NCI-H524 treated with DMSO at 0.1 percent for 48 hours (cell line): ENCODE data around the gene KRTAP17-1.

Experiments
- DNase-seq: peaks from one replicate; lab custom pipeline; 2025; lab: John Stamatoyannopoulos, UW

The KRTAP17-1 gene

DNA sequence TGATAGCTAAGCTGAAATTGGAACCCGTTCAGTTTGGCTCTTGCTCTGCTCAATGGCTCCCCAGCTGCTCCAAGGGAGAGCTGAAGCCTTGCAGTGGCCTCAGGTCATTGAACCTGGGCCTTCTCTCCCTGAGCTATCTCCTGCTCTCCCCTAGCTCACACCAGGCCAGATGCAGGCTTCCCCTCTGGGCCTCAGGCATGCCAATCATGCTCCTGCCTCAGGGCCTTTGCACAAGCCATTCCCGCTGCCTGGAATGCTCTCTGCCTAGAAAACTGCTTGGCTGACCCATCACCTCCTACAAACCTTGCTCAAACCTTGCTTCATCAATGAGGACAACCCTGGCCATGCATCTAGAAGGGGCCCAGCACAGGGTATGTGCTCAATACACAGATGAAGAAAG lies 16.7 kb upstream of the KRTAP17-1 start:
- no peak for DNase-seq

GRCh38 chr17:41331606-41332005 lies 16.1 kb upstream of the KRTAP17-1 start:
- no peak for DNase-seq

GRCh38 chr17:41329279-41329948 lies 13.9 kb upstream of the KRTAP17-1 start:
- DNase-seq = no peak

GRCh38 chr17:41328207-41328606 lies 12.7 kb upstream of the KRTAP17-1 start:
- DNase-seq = no peak

DNA sequence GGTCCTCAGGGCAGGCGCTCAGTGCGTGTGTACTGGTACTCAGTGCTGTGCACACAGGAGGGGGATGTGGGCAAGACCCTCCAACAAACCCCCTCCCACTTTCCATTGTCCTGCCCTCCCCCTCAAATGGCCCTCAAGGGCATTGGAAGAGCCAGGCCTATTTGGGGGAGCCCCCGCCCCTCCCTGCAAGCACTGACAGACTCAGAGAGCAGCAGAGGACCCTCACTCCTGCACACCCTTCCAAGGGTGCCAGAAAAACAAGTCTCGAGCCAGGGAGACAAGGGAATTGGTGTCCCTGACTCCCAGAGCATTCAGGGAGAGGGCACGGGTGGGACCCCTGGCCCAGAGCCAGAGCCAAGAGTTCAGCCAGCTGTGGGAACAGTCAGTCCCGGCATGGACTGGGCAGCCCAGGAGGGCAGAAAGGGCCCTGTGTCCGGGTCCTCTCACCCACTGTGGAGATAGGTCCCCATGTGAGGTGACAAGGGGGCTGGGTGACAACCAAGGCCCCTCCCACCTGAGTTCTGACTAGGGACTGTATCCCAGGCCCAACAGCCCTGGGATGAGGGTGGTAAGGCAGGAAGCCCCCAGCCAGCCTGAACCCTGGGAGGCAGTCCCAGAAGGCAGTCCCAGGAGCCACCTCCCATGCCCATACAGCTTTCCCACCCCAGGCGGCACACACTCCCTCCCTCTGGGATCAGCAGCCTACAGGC lies 12.1 kb upstream of the KRTAP17-1 start:
- no peak for DNase-seq

- DNase-seq = no peak
Measured at GRCh38 chr17:41326173-41327145, 10.9 kb upstream of the KRTAP17-1 start.

DNA sequence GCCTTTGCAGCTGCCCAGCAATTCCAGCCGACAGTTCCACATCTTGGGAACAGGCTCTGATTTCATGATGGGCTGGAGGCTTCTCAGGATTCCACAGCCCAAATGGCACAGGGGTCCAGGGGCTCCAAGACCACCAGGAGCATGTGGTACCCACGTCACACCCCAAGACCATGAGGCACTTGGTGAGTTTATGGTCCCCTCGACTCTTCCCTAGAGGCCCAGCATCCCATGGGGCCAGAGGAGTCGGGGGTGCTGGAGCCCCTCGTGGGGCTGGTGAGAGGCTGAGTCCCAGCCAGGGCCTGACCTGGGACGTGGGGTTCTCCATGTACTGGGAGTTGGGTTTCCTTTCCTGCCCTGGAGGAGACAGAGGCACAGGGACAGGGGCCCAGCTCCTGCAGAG lies 10.1 kb upstream of the KRTAP17-1 start:
- no peak for DNase-seq

GRCh38 chr17:41325126-41325525 lies 9.6 kb upstream of the KRTAP17-1 start:
- no peak for DNase-seq

GRCh38 chr17:41324180-41325075 lies 8.9 kb upstream of the KRTAP17-1 start:
- DNase-seq = no peak

GRCh38 chr17:41322903-41323895 lies 7.7 kb upstream of the KRTAP17-1 start:
- no peak for DNase-seq

DNA sequence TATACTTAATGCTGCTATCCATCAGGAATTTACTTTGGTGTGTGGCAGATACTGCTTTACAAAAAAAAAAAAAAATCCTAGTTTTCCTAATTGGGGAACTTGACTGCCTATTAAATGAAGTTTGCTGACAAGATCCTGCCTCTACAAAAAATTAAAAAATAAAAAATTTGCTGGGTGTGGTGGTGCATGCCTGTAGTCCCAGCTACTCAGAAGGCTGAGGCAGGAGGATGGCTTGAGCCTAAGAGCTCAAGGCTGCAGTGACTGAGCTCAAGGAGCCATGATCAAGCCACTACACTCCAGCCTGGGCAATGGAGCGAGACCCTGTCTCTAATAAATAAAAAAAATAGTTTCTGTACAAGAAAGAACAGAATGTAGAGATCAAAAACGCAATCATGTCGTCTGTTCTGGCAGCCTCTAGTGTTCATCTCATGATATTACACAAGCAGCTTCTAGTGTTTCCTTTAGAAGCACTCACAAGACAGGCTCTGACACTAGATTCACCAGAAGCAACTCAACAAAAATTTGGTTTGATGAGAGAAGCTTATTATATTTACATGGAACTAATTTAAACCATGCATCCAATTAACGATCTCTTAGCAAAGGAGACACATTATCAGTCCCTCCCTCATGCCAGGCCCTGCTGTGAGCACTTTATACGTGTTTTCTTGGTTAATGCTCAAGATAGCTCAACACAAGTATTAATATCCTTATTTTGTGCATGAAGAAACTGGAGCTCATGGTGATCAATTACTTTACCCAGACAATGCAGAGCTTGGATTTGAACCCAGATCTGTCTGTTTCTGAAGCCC lies 6.8 kb upstream of the KRTAP17-1 start:
- no peak for DNase-seq

DNA sequence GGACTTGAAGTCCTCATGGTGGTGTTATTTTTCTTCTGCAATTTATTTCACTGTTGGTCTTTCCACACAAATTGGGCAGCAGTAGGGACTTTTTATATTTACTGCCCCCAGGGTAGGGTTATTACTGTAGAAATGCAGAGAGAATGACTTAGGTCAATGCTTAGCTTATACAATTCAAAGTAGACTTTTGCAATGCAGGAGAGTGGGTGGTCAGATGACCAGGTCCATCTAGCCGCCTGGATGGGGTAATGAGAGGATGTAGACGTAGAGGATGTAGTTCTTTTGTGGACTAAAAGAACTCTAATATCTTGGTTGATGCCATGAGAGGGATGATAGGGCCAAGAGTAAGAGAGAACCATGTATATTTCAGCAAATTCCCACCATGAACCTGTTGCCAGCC lies 2.7 kb upstream of the KRTAP17-1 start:
- no peak for DNase-seq

DNA sequence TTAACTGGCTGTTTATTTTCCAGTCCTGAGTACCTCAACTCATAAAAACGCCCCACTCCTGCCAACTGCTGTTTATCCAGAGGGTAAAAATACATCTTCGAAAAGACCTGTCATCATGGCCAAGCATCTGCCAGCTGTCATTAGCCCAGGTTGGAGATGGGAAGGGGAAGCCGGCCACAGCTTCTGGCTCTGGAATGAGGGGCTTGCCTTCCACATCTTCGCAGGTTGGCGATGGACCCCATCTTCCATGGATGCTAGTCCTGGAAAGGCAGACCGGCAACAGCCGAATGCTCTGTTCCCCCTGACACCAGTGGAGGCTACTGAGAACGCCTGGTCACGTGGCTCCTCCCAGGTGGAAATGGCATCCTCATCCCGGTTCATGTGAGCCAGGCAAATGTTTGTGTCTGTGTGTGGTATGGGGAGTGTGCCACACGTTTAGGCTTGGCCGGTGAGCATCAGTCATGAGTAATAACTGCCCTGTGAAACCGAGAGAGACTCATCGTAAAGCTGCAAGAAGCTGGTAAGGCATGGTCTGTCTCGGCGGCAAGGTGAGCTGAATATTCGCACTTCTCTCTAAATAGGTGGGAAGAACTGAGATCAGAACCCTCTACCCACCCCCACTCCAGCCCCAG lies 420 bp upstream of the KRTAP17-1 start:
- DNase-seq = no peak

GRCh38 chr17:41311111-41311510 lies 4.4 kb downstream of the KRTAP17-1 start:
- no peak for DNase-seq

DNA sequence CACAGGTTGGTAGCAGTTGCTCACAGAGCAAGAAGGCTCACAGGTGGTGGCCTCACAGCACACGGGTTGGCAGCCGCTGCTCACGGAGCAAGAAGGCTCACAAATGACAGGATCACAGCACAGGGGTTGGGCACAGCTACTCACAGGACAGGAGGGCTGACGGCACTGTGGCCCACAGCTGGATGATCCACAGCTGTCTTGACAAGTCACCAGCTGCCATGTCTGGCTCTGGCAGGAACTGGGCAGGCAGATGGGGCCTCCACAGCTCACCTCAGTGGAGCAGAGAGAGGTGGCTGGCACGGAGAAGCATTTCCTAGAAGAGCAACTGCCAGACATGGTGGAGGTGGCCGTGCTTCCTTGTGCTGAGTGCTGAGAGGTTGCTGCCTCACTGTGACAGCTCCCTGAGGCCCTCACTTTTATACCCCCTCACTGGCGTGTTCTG lies 6.6 kb downstream of the KRTAP17-1 start, which contains the start of gene KRTAP16-1:
KRTAP16-1 (minus strand) TSS at position 392 of the 442 bp plus-strand sequence; CDS start at position 336, 56 bp downstream.
- DNase-seq = no peak

GRCh38 chr17:41308251-41308917 lies 7.1 kb downstream of the KRTAP17-1 start:
- no peak for DNase-seq

GRCh38 chr17:41307647-41308046 lies 7.9 kb downstream of the KRTAP17-1 start:
- no peak for DNase-seq

DNA sequence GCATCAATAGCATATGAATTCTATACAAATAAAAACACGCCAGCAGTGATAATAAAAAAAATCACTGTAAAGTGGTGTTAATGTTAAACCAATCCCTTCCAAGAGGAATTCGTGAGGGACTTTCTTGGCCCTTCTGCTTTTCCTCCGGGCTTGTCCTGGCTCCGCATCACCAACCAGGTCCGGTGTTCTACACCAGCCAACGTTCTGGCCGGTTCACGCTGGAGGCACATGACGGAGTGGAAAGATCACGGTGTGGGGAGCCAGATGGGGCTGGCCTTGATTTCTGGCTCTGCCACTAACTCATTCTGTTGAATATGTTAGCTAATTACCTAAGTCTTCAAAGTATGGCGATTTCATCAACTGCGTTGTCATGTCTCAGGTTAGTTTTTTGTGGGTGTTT lies 11.4 kb downstream of the KRTAP17-1 start:
- no peak for DNase-seq
